T-helper 9 cell (primary cell): Measurements from ENCODE around the gene C7orf33.
"Not testable (repeated sequence)": the region's sequence is repeated elsewhere in the genome, so short reads cannot be mapped to it uniquely, and the experiment has no call there.

Source experiments
- DNase-seq: peaks from one replicate; pipeline ENCODE4 v3.0.0-alpha.2; 2020

C7orf33 gene

DNA sequence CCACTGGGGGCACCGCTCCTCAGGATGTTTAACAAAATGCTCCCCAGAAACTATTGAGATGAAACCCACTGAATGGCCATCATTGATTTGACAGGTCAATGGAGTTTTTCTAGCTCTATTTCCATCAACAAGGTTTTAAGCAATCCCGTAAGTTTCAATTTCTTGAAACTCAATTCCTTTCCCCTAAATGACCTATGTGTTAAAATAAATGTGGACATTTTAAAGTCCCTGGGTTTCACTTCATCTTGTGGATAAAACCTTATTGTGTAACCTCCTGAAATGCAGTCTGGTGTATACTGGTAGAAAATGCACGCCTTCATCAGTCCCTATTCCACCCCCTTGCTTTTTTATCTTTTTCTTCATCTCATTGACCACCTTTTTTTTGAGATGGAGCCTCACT lies 8.9 kb upstream of the C7orf33 start:
- no peak for DNase-seq

- no peak for DNase-seq
Observed at GRCh38 chr7:148584154-148584827, 6.3 kb upstream of the C7orf33 start.

- DNase-seq, result no peak
Observed at GRCh38 chr7:148585399-148585798, 5.2 kb upstream of the C7orf33 start.

GRCh38 chr7:148587076-148587475 lies 3.5 kb upstream of the C7orf33 start:
- no peak for DNase-seq

DNA sequence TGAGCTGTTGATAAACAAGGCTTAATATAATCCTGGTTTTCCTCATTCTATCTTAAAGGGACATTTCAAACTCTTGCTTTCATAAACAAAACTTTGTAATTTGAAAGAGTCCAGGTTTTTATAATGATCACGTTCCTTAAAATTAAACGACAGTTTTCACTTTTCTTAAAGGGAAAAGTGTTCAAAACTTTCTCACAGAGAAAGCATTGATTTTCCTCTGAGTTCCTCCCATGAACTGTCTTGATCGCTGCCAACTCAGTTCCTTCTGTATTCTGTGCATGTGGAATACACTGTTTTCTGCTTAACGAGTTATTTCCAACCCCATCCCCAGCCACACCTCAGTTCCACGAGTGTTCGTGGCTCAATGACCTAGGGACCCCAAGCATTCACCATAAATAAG lies 2.4 kb upstream of the C7orf33 start:
- DNase-seq, result no peak

DNA sequence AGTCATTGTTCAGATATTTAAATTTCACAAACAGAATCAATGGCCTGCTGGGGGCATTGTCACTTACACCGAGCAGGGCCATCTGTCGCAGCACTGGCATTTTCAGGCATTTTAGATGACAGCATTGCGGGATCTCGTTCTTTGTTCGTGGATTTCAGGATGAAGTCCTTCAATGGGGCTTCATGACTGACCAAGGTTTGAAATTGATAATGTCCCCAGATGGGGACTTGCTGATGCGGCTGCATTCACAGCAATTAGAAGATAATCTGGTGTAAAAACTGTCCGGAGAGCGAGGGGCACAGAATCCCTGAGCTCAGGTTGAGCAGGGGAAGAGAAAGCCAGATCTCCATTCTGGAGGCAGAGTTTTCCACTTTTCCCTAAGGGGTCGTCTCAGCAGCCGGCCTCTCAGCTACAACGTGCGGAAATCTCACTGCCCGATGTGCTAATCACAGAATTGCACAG lies 1.9 kb upstream of the C7orf33 start:
- DNase-seq, result no peak

GRCh38 chr7:148589640-148590039 lies 926 bp upstream of the C7orf33 start:
- DNase-seq, result no peak

GRCh38 chr7:148596354-148596753 lies 5.8 kb downstream of the C7orf33 start:
- not testable (repeated sequence) for DNase-seq

DNA sequence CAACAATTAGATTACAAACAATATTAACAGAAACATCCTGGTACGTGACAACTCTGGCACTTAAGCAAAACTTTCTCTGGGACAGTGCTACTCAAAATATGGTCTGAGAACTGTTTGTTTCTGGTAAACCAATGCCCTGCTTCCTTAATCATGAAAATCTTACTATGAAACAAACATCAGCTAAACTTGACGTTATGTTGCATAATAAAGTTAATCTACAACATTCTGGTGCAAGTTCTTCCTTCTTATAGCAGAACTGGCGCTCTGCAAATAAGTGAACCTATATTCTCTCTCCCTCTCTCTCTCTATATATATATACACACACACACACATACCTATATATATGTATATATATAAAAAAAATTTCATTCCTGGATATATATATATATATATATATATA lies 7.8 kb downstream of the C7orf33 start:
- DNase-seq, result no peak

DNA sequence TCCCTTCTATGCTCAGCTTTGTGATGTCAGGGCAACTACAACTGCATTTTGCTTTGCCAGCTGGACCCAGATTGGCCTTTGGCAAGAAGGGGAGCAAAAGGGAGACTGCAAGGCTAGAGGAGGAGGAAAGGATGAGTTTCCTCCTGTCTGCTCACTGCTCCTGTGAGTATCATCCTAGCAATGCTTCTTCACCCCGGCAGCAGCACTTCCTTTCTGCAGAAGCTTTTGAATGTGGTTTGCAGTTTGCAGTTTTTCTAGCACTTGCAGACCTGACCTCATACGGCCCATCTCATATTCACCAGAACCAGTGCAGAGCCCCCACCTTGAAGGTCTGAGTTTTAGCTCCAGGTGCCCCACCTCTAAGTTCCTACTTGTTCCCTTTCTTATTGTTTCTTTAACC lies 14.8 kb downstream of the C7orf33 start:
- no peak for DNase-seq

- no peak for DNase-seq
Observed at GRCh38 chr7:148607151-148607661, 16.6 kb downstream of the C7orf33 start.

GRCh38 chr7:148609045-148609725 lies 18.6 kb downstream of the C7orf33 start:
- no peak for DNase-seq

GRCh38 chr7:148611692-148612091 lies 21.1 kb downstream of the C7orf33 start:
- DNase-seq, result no peak

DNA sequence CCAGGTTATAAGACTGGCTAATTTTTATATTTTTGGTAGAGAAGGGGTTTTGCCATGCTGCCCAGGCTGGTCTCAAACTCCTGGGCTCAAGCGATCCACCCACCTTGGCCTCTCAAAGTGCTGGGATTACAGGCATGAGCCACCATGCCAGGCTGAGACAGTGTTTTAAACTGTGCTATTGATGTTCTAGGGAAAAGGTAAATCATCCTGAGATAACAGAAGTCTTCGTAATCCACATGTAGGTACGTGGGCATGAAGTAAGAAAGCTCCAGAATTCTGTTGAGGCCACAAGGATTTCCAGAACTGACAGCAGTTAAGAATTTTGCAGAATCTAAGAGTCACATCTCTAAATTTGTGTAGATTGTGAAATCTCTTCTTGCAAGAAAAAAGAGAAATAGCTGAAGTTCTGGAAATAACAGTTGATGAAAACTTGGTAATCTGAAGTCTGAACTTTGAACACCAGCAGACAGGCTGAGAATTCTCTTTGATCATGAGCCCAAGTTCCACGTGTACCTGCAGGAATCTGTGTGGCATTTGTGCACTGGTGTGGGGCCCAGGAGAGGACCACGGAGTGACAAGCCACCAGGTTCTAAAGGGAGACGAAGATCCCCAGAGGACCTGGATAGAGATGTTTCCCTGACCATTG lies 24.6 kb downstream of the C7orf33 start:
- no peak for DNase-seq

GRCh38 chr7:148620749-148621359 lies 30.3 kb downstream of the C7orf33 start:
- no peak for DNase-seq

DNA sequence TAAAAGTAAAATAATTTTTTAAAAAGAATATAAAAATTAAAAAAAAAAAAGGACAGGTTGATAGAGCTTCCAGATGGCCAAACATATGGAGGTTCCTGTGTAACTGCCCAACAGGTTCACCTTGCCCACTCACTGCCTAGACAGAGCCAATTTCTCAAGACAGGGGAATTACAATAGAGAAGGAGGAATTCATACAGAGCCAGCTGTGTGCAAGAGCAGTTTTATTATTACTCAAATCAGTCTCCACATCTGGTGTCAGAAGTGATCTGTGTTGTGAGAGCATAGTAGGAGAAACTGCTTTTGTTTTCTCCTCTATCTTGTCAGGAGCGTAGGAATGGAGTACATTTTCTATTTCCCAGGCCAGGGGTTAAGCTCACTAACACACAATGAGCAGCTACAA lies 31.0 kb downstream of the C7orf33 start:
- DNase-seq, result no peak

GRCh38 chr7:148622887-148623585 lies 32.5 kb downstream of the C7orf33 start:
- DNase-seq, result no peak

DNA sequence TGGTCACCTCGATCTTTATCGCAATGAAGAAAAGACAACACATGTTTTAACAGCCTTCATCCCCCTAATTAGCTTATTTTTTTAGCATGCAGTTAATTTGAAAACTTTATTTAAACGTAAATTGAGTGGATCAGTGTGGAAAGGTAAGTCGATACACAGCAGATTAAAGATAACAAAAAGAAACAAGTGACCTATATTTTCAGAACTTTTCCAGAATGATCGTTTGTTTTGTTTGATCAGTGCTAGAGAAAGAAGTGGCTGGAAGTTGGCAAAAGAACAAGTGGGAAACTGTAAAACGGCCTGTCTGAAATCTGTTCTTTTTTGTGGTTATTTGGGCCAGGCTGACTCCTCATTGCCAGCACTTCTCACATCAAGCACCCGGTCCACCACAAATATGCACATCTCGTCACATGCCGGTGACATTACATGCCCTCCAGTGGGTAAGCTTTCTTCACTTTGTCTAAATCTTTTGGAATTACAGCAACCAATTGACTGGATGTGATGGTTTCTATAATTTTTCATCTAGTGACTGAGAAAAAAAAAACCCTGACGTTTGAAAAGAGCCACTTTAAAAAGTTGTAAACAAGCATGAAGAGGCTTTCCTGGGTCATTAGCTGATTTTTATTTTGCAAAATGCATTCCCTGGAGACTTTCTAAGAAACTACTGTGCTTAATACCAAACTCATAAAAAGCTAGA lies 33.2 kb downstream of the C7orf33 start:
- no peak for DNase-seq

- DNase-seq, result no peak
Observed at GRCh38 chr7:148624735-148625134, 34.2 kb downstream of the C7orf33 start.

DNA sequence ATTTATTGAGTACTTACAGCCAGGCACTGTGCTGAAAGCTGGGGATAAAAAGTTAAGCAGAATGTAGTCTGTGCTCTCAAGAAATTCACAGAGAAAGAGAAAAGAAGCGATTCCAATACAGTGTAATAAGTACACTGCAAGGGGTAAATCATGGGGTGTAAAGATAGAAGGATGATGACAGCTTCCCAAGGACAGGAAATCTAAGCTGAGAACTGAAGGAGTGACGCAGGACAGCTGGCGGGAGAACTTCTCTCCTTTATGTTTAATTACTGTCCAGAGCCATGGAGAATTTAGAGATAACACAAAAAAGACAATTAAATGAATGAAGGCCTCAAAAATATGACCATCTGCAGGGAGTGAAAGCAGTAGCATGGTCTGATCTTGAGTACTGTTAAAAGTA lies 34.8 kb downstream of the C7orf33 start:
- DNase-seq, result no peak

- no peak for DNase-seq
Observed at GRCh38 chr7:148626828-148627227, 36.3 kb downstream of the C7orf33 start.

GRCh38 chr7:148628011-148628410 lies 37.4 kb downstream of the C7orf33 start:
- DNase-seq, result no peak
